ENCODE data around the gene TPX2.

TPX2 gene

DNA sequence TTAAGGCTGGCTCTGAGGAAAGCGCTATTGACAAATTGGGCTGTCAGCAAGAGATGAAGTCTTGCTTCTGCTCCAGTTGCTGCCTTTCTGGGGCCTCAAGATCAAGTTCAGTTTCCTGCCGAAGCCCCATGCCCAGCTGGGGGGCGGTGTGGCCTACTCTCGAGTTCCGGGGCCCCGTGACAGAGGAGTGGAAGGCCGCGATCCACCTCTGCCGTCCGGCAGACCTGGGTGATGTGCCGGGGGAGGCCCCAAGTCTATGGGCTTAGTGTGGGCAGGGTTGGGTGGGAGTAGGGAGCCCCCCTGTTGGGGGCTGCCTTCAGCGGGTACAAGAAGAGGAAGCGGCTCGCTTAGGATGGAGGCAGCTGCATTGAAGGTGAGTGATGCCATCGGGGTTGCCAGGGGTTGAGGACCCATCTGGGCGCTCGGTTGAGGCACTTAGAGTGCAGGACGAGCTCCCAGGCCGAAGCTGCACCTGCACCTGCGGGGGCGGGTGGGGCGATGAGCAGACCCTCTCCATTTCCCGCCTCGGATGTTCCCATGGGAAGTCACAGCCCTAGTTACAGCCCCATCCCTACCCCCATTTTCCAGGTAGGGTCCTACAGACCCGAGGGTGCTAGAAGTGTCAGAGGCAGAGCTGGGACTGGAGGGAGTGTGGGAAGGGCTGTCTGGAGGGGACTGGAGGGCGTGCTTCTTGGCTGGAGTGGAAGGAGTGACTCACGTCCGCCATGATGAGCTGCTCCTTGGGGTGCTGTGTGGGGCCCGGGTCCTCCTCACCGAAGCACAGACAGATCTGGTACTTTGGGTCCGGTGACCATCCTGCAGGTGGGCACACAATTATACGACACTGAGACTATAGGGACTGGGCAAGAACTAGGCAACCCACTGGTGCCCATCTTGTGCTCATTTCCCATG is 109.3 kb downstream of the TPX2 start:
- H3K4me1 ChIP-seq (ENCODE audit: control insufficient read depth, insufficient read depth, low read length, poor library complexity, severe bottlenecking) = peaks cover 14% of the 10 kb centered on the region
- WGBS, 2 experiments (ENCODE audit: insufficient coverage in 2 of 2) = 89% methylated on average over 25 to 27 of the region's 32 CpGs
- no peak overlapping the region for H3K27ac ChIP-seq (ENCODE audit: low read depth, low read length, severe bottlenecking)
- H3K4me3 ChIP-seq (ENCODE audit: extremely low read depth, insufficient read depth, low read length, poor library complexity, severe bottlenecking) = no peak overlapping the region
- no peaks in the 10 kb centered on the region for H3K36me3 ChIP-seq (ENCODE audit: control insufficient read depth, insufficient read depth, low read length)
- no peaks in the 10 kb centered on the region for H3K9me3 ChIP-seq (ENCODE audit: control insufficient read depth, low read length)

GRCh38 chr20:31849306-31849930 is 110.3 kb downstream of the TPX2 start:
- WGBS, 2 experiments (ENCODE audit: insufficient coverage in 2 of 2) = 89 to 94% methylated on average over 41 to 44 of the region's 45 CpGs
- H3K27ac ChIP-seq (ENCODE audit: low read depth, low read length, severe bottlenecking) = no peak overlapping the region
- H3K4me3 ChIP-seq (ENCODE audit: extremely low read depth, insufficient read depth, low read length, poor library complexity, severe bottlenecking) = no peak overlapping the region
- H3K4me1 ChIP-seq (ENCODE audit: control insufficient read depth, insufficient read depth, low read length, poor library complexity, severe bottlenecking) = peaks cover 14% of the 10 kb centered on the region
- no peaks in the 10 kb centered on the region for H3K36me3 ChIP-seq (ENCODE audit: control insufficient read depth, insufficient read depth, low read length)
- H3K9me3 ChIP-seq (ENCODE audit: control insufficient read depth, low read length) = no peaks in the 10 kb centered on the region
